Mammary epithelial cell (primary cell): ENCODE results near the gene RALGPS2.

ENCODE experiments used
- CTCF ChIP-seq, 2 donors: IDR thresholded peaks in 1 of 2; conservative IDR thresholded peaks in 1 of 2; 2 replicates each; pipeline ENCODE4 v1.5.1; 2011 to 2012; ENCODE audit warnings: inconsistent platforms in 2 of 2, low read length in 2 of 2, mild to moderate bottlenecking in 2 of 2, control low read depth in 1 of 2, low read depth in 1 of 2; ENCODE audit not compliant: insufficient read depth in 1 of 2; ENCODE audit errors: extremely low read depth in 1 of 2
- EZH2 ChIP-seq: IDR thresholded peaks from 2 replicates; pipeline ENCODE4 v1.6.1; 2012; ENCODE audit warnings: low read length, inconsistent platforms, borderline replicate concordance

GRCh38 chr1:178875936-178876335 lies 150.9 kb downstream of the RALGPS2 start:
- TF ChIP-seq CTCF (conservative IDR thresholded peaks at IDR 0.05 in 1 of 2, IDR thresholded peaks at IDR 0.05 in 1 of 2; ENCODE audit: extremely low read depth in 1 of 2, insufficient read depth in 1 of 2, low read depth in 1 of 2, low read length in 2 of 2) (no peak), EZH2 (no peak)
